H9 (cell line): ENCODE data around the gene STOM. TPM values are rescaled to one million over a fixed set of nuclear protein-coding genes. Genes with fewer than 3 reads are reported as not detected.

Experiments
- DNase-seq: peaks from one replicate; pipeline ENCODE4 v3.0.0-alpha.2; 2017
- H2AFZ ChIP-seq: one replicate; pipeline ENCODE4 v1.6.1; 2013; ENCODE audit warnings: mild to moderate bottlenecking, low read length, control low read depth, moderate library complexity
- H2AK5ac ChIP-seq: 2 replicates; pipeline ENCODE4 v1.6.1; 2013; ENCODE audit warnings: low read length, control low read depth, mixed read lengths; ENCODE audit not compliant: insufficient read length
- H2BK120ac ChIP-seq: one replicate; pipeline ENCODE4 v1.6.1; 2013; ENCODE audit warnings: low read depth, mild to moderate bottlenecking, low read length, control low read depth, inconsistent platforms; ENCODE audit not compliant: poor library complexity, severe bottlenecking
- H2BK12ac ChIP-seq: 2 replicates; pipeline ENCODE4 v1.6.1; 2013; ENCODE audit warnings: low read length, control low read depth, mixed read lengths, low read depth; ENCODE audit not compliant: insufficient read length
- H2BK15ac ChIP-seq: 2 replicates; pipeline ENCODE4 v1.6.1; 2013; ENCODE audit warnings: low read depth, low read length, control low read depth
- H2BK20ac ChIP-seq: one replicate; pipeline ENCODE4 v1.6.1; 2013; ENCODE audit warnings: low read depth, mild to moderate bottlenecking, low read length, control low read depth, inconsistent platforms; ENCODE audit not compliant: poor library complexity, severe bottlenecking
- H2BK5ac ChIP-seq: 2 replicates; pipeline ENCODE4 v1.6.1; 2013; ENCODE audit warnings: low read length, control low read depth, mixed read lengths; ENCODE audit not compliant: insufficient read length
- H3K14ac ChIP-seq: 2 replicates; pipeline ENCODE4 v1.6.1; 2013; ENCODE audit warnings: low read length, control low read depth; ENCODE audit not compliant: insufficient read depth
- H3K18ac ChIP-seq: 2 replicates; pipeline ENCODE4 v1.6.1; 2013; ENCODE audit warnings: low read depth, mild to moderate bottlenecking, mixed read lengths, low read length, control low read depth; ENCODE audit not compliant: insufficient read length
- H3K23ac ChIP-seq: 2 replicates; pipeline ENCODE4 v1.6.1; 2013; ENCODE audit warnings: low read length, control low read depth, mixed read lengths, low read depth; ENCODE audit not compliant: insufficient read length
- H3K23me2 ChIP-seq: 2 replicates; pipeline ENCODE4 v1.6.1; 2013; ENCODE audit warnings: low read depth, mild to moderate bottlenecking, mixed read lengths, low read length, control low read depth; ENCODE audit not compliant: insufficient read length, poor library complexity, severe bottlenecking
- H3K27ac ChIP-seq: 2 replicates; pipeline ENCODE4 v1.5.1; 2013; ENCODE audit warnings: low read length, control low read depth, mixed read lengths, low read depth; ENCODE audit not compliant: insufficient read length
- H3K27me3 ChIP-seq: 2 replicates; pipeline ENCODE4 v1.6.1; 2013; ENCODE audit warnings: low read length, control low read depth, inconsistent platforms; ENCODE audit not compliant: insufficient read depth
- H3K4ac ChIP-seq: 2 replicates; pipeline ENCODE4 v1.6.1; 2013; ENCODE audit warnings: low read depth, mild to moderate bottlenecking, control low read depth, inconsistent platforms, low read length, moderate library complexity
- H3K4me1 ChIP-seq: 2 replicates; pipeline ENCODE4 v1.6.1; 2013; ENCODE audit warnings: low read length, control low read depth, inconsistent platforms; ENCODE audit not compliant: insufficient read depth
- H3K4me2 ChIP-seq: 2 replicates; pipeline ENCODE4 v1.6.1; 2013; ENCODE audit warnings: low read length, control low read depth, mixed read lengths; ENCODE audit not compliant: insufficient read length, insufficient read depth
- H3K56ac ChIP-seq: 2 replicates; pipeline ENCODE4 v1.6.1; 2013; ENCODE audit warnings: low read depth, mild to moderate bottlenecking, mixed read lengths, low read length, control low read depth; ENCODE audit not compliant: insufficient read length
- H3K79me1 ChIP-seq: 2 replicates; pipeline ENCODE4 v1.6.1; 2013; ENCODE audit warnings: low read depth, mild to moderate bottlenecking, moderate library complexity, low read length, control low read depth, inconsistent platforms; ENCODE audit not compliant: insufficient read depth, poor library complexity, severe bottlenecking
- H3K79me2 ChIP-seq: 2 replicates; pipeline ENCODE4 v1.6.1; 2013; ENCODE audit warnings: low read length, control low read depth, inconsistent platforms; ENCODE audit not compliant: insufficient read depth
- H3K9ac ChIP-seq: 2 replicates; pipeline ENCODE4 v1.6.1; 2013; ENCODE audit warnings: low read length, control low read depth, mixed read lengths; ENCODE audit not compliant: insufficient read length; ENCODE audit errors: extremely low read depth
- H3K9me3 ChIP-seq: one replicate; pipeline ENCODE4 v1.6.1; 2013; ENCODE audit warnings: low read depth, low read length, inconsistent platforms; ENCODE audit not compliant: control insufficient read depth
- H3T11ph ChIP-seq: one replicate; pipeline ENCODE4 v1.6.1; 2013; ENCODE audit warnings: mild to moderate bottlenecking, low read length, control low read depth, inconsistent platforms
- H4K20me1 ChIP-seq: one replicate; pipeline ENCODE4 v1.6.1; 2013; ENCODE audit not compliant: control insufficient read depth, insufficient read length, insufficient read depth
- H4K5ac ChIP-seq: 2 replicates; pipeline ENCODE4 v1.6.1; 2013; ENCODE audit warnings: low read depth, mild to moderate bottlenecking, mixed read lengths, low read length, control low read depth; ENCODE audit not compliant: insufficient read length
- H4K8ac ChIP-seq: replicated peaks from 2 replicates; pipeline ENCODE4 v1.6.1; 2013; ENCODE audit warnings: low read length, control low read depth, mixed read lengths, low read depth; ENCODE audit not compliant: insufficient read length
- H4K91ac ChIP-seq: 2 replicates; pipeline ENCODE4 v1.6.1; 2013; ENCODE audit warnings: low read depth, mild to moderate bottlenecking, moderate library complexity, mixed read lengths, low read length, control low read depth; ENCODE audit not compliant: insufficient read length
- H3K27ac Mint-ChIP-seq, 3 experiments: 2 replicates in 2 of 3; 3 replicates in 1 of 3; pipeline ENCODE4 v1.8.0; 2020 to 2021; ENCODE audit warnings: mixed read lengths in 3 of 3, mild to moderate bottlenecking in 1 of 3, moderate library complexity in 1 of 3
- H3K27me3 Mint-ChIP-seq: 2 replicates; pipeline ENCODE4 v1.8.0; 2021; ENCODE audit warnings: low read depth, mild to moderate bottlenecking, moderate library complexity, mixed read lengths
- H3K36me3 Mint-ChIP-seq, 3 experiments: 2 replicates in 2 of 3; 3 replicates in 1 of 3; pipeline ENCODE4 v1.8.0; 2020 to 2021; ENCODE audit warnings: low read depth in 3 of 3, mixed read lengths in 3 of 3; ENCODE audit not compliant: insufficient read depth in 1 of 3
- H3K4me1 Mint-ChIP-seq, 2 experiments: 2 replicates each; pipeline ENCODE4 v1.8.0; 2020; ENCODE audit warnings: mixed read lengths in 2 of 2
- H3K4me3 Mint-ChIP-seq, 2 experiments: 2 replicates in 1 of 2; 3 replicates in 1 of 2; pipeline ENCODE4 v1.8.0; 2020 to 2021; ENCODE audit warnings: mild to moderate bottlenecking in 2 of 2, mixed read lengths in 2 of 2, moderate library complexity in 1 of 2
- H3K9me3 Mint-ChIP-seq, 2 experiments: 2 replicates in 1 of 2; 3 replicates in 1 of 2; pipeline ENCODE4 v1.8.0; 2020; ENCODE audit warnings: mild to moderate bottlenecking in 2 of 2, mixed read lengths in 2 of 2, moderate library complexity in 1 of 2
- total RNA-seq: library from RNA; stranded (reverse); gene quantifications from 2 replicates; pipeline ENCODE4 v1.2.1, GENCODE V29; 2021
- TF ChIP-seq, protein P1 (sequence below): fragments of 200-600 bp; sonication (generic); conservative IDR thresholded peaks from 3 replicates; pipeline ENCODE4 v1.8.0; 2021; ENCODE audit warnings: antibody characterized with exemption, mild to moderate bottlenecking

The STOM gene
- total RNA-seq, 1 experiment from 2014 or later, result 15.3 TPM

DNA sequence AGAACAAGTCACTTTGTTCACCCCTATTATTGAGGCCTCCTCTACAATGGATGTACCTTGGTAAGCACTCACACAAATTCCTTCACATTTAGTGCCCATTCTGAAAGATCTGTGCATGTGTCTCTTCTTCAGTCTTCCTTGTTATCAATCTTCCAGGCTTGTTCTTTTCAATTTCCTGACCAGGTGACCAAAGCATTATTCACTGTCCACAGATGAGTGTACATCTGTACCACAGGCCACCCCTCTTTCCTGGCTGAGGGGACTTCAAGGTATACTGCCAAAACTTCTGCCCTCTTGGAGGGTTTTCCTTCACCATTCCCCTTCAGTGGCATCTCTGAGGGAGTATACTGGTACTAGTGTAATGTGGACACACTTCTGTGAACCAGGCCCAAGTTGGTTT, 25.5 kb upstream of the STOM start:
- H3K9ac ChIP-seq, result no peak overlapping the region
- H2AFZ ChIP-seq, result no peak overlapping the region
- H4K5ac ChIP-seq, result no peak overlapping the region
- H2AK5ac ChIP-seq, result no peak overlapping the region
- no peak overlapping the region for H2BK12ac ChIP-seq
- no peaks in the 10 kb centered on the region for H3K23me2 ChIP-seq
- Mint-ChIP-seq H3K4me3 (no peak overlapping the region), H3K9me3 (peaks cover 11 to 12% of the 10 kb centered on the region in 2 experiments), H3K4me1 (peaks cover 17 to 21% of the 10 kb centered on the region in 2 experiments), H3K27me3 (peaks cover 5% of the 10 kb centered on the region), H3K27ac (no peak overlapping the region), H3K36me3 (peaks cover 0 to 4% (median 0%) of the 10 kb centered on the region in 3 experiments; a peak in 1 of 7 replicates)
- no peak overlapping the region for H4K91ac ChIP-seq
- TF ChIP-seq, protein P1, sequence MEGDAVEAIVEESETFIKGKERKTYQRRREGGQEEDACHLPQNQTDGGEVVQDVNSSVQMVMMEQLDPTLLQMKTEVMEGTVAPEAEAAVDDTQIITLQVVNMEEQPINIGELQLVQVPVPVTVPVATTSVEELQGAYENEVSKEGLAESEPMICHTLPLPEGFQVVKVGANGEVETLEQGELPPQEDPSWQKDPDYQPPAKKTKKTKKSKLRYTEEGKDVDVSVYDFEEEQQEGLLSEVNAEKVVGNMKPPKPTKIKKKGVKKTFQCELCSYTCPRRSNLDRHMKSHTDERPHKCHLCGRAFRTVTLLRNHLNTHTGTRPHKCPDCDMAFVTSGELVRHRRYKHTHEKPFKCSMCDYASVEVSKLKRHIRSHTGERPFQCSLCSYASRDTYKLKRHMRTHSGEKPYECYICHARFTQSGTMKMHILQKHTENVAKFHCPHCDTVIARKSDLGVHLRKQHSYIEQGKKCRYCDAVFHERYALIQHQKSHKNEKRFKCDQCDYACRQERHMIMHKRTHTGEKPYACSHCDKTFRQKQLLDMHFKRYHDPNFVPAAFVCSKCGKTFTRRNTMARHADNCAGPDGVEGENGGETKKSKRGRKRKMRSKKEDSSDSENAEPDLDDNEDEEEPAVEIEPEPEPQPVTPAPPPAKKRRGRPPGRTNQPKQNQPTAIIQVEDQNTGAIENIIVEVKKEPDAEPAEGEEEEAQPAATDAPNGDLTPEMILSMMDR, result no peak
- no peak for DNase-seq
- H3K79me1 ChIP-seq, result no peaks in the 10 kb centered on the region
- H3K27me3 ChIP-seq, result no peaks in the 10 kb centered on the region
- H4K8ac ChIP-seq, result no peak overlapping the region
- no peaks in the 10 kb centered on the region; the same call in 1 of the 2 replicates for H3K4me1 ChIP-seq
- no peak overlapping the region for H2BK5ac ChIP-seq
- no peaks in the 10 kb centered on the region for H3K79me2 ChIP-seq
- no peak overlapping the region for H3K4ac ChIP-seq
- H3T11ph ChIP-seq, result no peak overlapping the region
- H3K9me3 ChIP-seq, result no peaks in the 10 kb centered on the region
- no peaks in the 10 kb centered on the region for H4K20me1 ChIP-seq
- no peak overlapping the region for H3K23ac ChIP-seq
- H2BK120ac ChIP-seq, result no peak overlapping the region
- no peak overlapping the region for H3K18ac ChIP-seq
- no peak overlapping the region for H3K4me2 ChIP-seq
- no peak overlapping the region for H3K56ac ChIP-seq
- no peak overlapping the region for H3K14ac ChIP-seq
- H2BK20ac ChIP-seq, result no peak overlapping the region
- no peak overlapping the region for H3K27ac ChIP-seq
- no peak overlapping the region for H2BK15ac ChIP-seq
